GM12878 (cell line): ENCODE results near the gene LTB. TPM values are rescaled to one million over a fixed set of nuclear protein-coding genes. Genes with fewer than 3 reads are reported as not detected.

ENCODE experiments used
- ATAC-seq: fragments of 200-7000 bp; cut with Tn5 transposase; 3 replicates; pipeline ENCODE4 v1.9.1; 2020; ENCODE audit warnings: mild to moderate bottlenecking, moderate library complexity
- BruUV-seq: library from RNA; stranded (reverse); fragments of 400-500 nt; replicated peaks from 2 replicates; lab custom pipeline; 2021; lab: Mats Ljungman, UMichigan
- CTCF ChIA-PET: fragments of 300-600 bp; sonication (Branson Sonifier 250); formaldehyde crosslinking; extraction: SDS; loops from one replicate; lab custom pipeline; 2021; ENCODE audit warnings: inconsistent platforms; lab: Yijun Ruan, JAX
- POLR2A ChIA-PET: fragments of 350-600 bp; formaldehyde crosslinking; extraction: SDS; loops from one replicate; lab custom pipeline; 2021; ENCODE audit warnings: inconsistent platforms; lab: Charles Lee
- RAD21 ChIA-PET: fragments of 300-600 bp; sonication (Branson Sonifier 250); formaldehyde crosslinking; loops from one replicate; lab custom pipeline; 2023; ENCODE audit warnings: antibody characterized with exemption; ENCODE audit not compliant: unreplicated experiment; lab: Charles Lee
- SMC1A ChIA-PET: fragments of 300-600 bp; sonication (Branson Sonifier 250); formaldehyde crosslinking; loops from one replicate; lab custom pipeline; 2023; ENCODE audit not compliant: unreplicated experiment, uncharacterized antibody; lab: Charles Lee
- DNase-seq: peaks from one replicate; pipeline ENCODE4 v3.0.0-alpha.2; 2011; ENCODE audit warnings: low read depth, low spot score
- FAIRE-seq: peaks from 3 replicates; lab custom pipeline; 2011; peaks lifted over from hg19 to GRCh38; lab: Jason Lieb, UNC
- H2AFZ ChIP-seq: 2 replicates; pipeline ENCODE4 v1.6.0; 2011; ENCODE audit warnings: low read depth, low read length, control low read depth; ENCODE audit not compliant: control insufficient read depth
- H3K27ac ChIP-seq: 2 replicates; pipeline ENCODE4 v1.5.1; 2011; ENCODE audit warnings: control low read depth; ENCODE audit not compliant: control insufficient read depth, insufficient read depth
- H3K27me3 ChIP-seq, 2 experiments: replicated peaks in 1 of 2; 2 replicates each; pipeline versions ENCODE4 v1.6.0 to v1.6.1; 2011; ENCODE audit warnings: low read length in 1 of 2; ENCODE audit not compliant: control insufficient read depth in 2 of 2, insufficient read depth in 2 of 2
- H3K36me3 ChIP-seq, 2 experiments: 2 replicates each; pipeline ENCODE4 v1.5.1; 2011; ENCODE audit warnings: low read length in 1 of 2; ENCODE audit not compliant: control insufficient read depth in 2 of 2, insufficient read depth in 2 of 2
- H3K4me1 ChIP-seq: 2 replicates; pipeline ENCODE4 v1.6.1; 2011; ENCODE audit warnings: mild to moderate bottlenecking, low read length, moderate library complexity, mixed read lengths; ENCODE audit not compliant: control insufficient read depth, insufficient read depth
- H3K4me2 ChIP-seq: 2 replicates; pipeline ENCODE4 v1.6.0; 2011; ENCODE audit warnings: control low read depth; ENCODE audit not compliant: control insufficient read depth, insufficient read depth
- H3K4me3 ChIP-seq: fragments of 200-600 bp; sonication (generic); 2 replicates; pipeline ENCODE4 v1.5.1; 2016
- H3K79me2 ChIP-seq: 2 replicates; pipeline ENCODE4 v1.6.0; 2011; ENCODE audit warnings: low read length; ENCODE audit not compliant: control insufficient read depth, insufficient read depth
- H3K9ac ChIP-seq: 2 replicates; pipeline ENCODE4 v1.8.0; 2011; ENCODE audit warnings: low read length, control low read depth, mixed read lengths; ENCODE audit not compliant: control insufficient read depth, insufficient read depth
- H3K9me3 ChIP-seq: replicated peaks from 3 replicates; pipeline ENCODE4 v1.5.1; 2011; ENCODE audit warnings: mild to moderate bottlenecking, low read length; ENCODE audit not compliant: control insufficient read depth, insufficient read depth
- H4K20me1 ChIP-seq: 2 replicates; pipeline ENCODE4 v1.6.0; 2011; ENCODE audit not compliant: control insufficient read depth, insufficient read depth
- BACH1 ChIP-seq: fragments of 450-650 bp; IDR thresholded peaks from 2 replicates; pipeline ENCODE4 v1.6.1; 2017; ENCODE audit warnings: mild to moderate bottlenecking, borderline replicate concordance
- EGR1 ChIP-seq, 2 experiments: IDR thresholded peaks; 1 replicate in 1 of 2; 2 replicates in 1 of 2; pipeline ENCODE4 v1.6.1; 2011 to 2012; ENCODE audit warnings: low read depth in 2 of 2, low read length in 2 of 2, borderline replicate concordance in 1 of 2, mild to moderate bottlenecking in 1 of 2, moderate library complexity in 1 of 2
- PAX5 ChIP-seq: IDR thresholded peaks from 2 replicates; pipeline ENCODE4 v1.6.1; 2011; ENCODE audit warnings: low read depth, low read length, borderline replicate concordance
- POLR2A ChIP-seq: IDR thresholded peaks from 2 replicates; pipeline ENCODE4 v1.6.1; 2011; ENCODE audit warnings: low read depth, mild to moderate bottlenecking, low read length
- POLR2AphosphoS5 ChIP-seq: IDR thresholded peaks from 2 replicates; pipeline ENCODE4 v1.6.1; 2011; ENCODE audit warnings: mild to moderate bottlenecking, low read length, inconsistent platforms
- WGBS: methylation state at CpG from one replicate; pipeline ENCODE4 v1.1.6; 2016; ENCODE audit warnings: low lambda C conversion rate; ENCODE audit not compliant: insufficient replicate concordance, insufficient coverage; ENCODE audit errors: missing lambda C conversion rate; 5-methylcytosine and 5-hydroxymethylcytosine counted together
- in situ Hi-C: fragments of 300-500 bp; cut with MboI; formaldehyde crosslinking; loops from 9 replicates; pipeline ENCODE4 v1.14.3; 2018; ENCODE audit warnings: mixed read lengths
- intact Hi-C: fragments of 100-400 bp; cut with micrococcal nuclease; formaldehyde crosslinking; loops from one replicate; pipeline ENCODE4 v1.14.2; 2022; ENCODE audit not compliant: unreplicated experiment
- polyA plus RNA-seq, 11 experiments: library from polyadenylated mRNA; depleted of rRNA in 4 of 11; unstranded in 6 of 11; stranded (reverse) in 5 of 11; fragments of >200 nt; fragmentation: Nextera tagmentation in 4 of 11; fragmentation: Illumina TruSeq in 1 of 11; extraction: Ambion mirVana in 4 of 11; extraction: Trizol in 1 of 11; gene quantifications; 1 replicate in 1 of 11; 2 replicates in 10 of 11; pipeline versions ENCODE4 v1.2.1 to v1.2.3, GENCODE V29; 2011 to 2016; ENCODE audit warnings: inconsistent platforms in 2 of 11, missing spikeins in 2 of 11, low read depth in 1 of 11
- total RNA-seq, 4 experiments: library from RNA; depleted of rRNA in 3 of 4; stranded (reverse); fragments of >200 nt in 3 of 4; fragmentation: Illumina TruSeq in 1 of 4; extraction: Trizol in 1 of 4; gene quantifications; 2 replicates each; pipeline versions ENCODE4 v1.2.1 to v1.2.3, GENCODE V29; 2013 to 2021

LTB gene
- total and polyA plus RNA-seq, 10 of the 15 experiments (the other 5 are each of a cell fraction or from before 2014, with no cell fraction given): 0.71 to 74.3 (median 20.0) TPM

- H3K27me3 ChIP-seq: no peaks in the 10 kb centered on the region
- peak; percentile 73; the same call in 1 of the 2 replicates for TF ChIP-seq POLR2AphosphoS5
- 0 out of 2 replicates have a peak, but pooled peaks have one; percentile 43 for TF ChIP-seq POLR2A
- TF ChIP-seq PAX5: no peak
- 0 out of 2 replicates have a peak, but pooled peaks have one; percentile 26 for TF ChIP-seq BACH1
- TF ChIP-seq EGR1 (IDR thresholded peaks at IDR 0.05; ENCODE audit: borderline replicate concordance in 1 of 2, low read depth in 2 of 2, low read length in 2 of 2): no peak
- in situ Hi-C loops (no loop called here), intact Hi-C loops (no loop called here)
- FAIRE-seq: no peak
- H3K27ac ChIP-seq: no peak overlapping the region
- RAD21 ChIA-PET: interaction anchor here (1.2 kb wide), 1 partner anchor 66 kb away, joined by 3 read pairs; no protein-coding TSS in a partner anchor
- WGBS: 71% methylated on average over 9 of the region's 9 CpGs
- no peaks in the 10 kb centered on the region for H3K9me3 ChIP-seq
- H3K36me3 ChIP-seq: peaks cover 34 to 38% of the 10 kb centered on the region in 2 experiments
- no peak overlapping the region for H3K4me3 ChIP-seq
- peaks cover 25% of the 10 kb centered on the region for H3K79me2 ChIP-seq
- POLR2A ChIA-PET: interaction anchor here (1.0 to 1.3 kb wide), 3 partner anchors 10 to 83 kb away, joined by 3 read pairs; partner anchors contain the start of gene DDX39B
- H3K4me2 ChIP-seq: no peak overlapping the region
- no peak for DNase-seq
- CTCF ChIA-PET: interaction anchor here (1.0 to 1.6 kb wide), 3 partner anchors 8 to 14 kb away, joined by 3 to 4 read pairs (median 3); partner anchors contain the start of gene DDX39B
- H2AFZ ChIP-seq: no peak overlapping the region
- peaks cover 3% of the 10 kb centered on the region for H4K20me1 ChIP-seq
- no TSS peak for BruUV-seq
- H3K9ac ChIP-seq: no peak overlapping the region
- no peak for ATAC-seq
- SMC1A ChIA-PET: interaction anchor here (0.6 kb wide), 1 partner anchor 117 kb away, joined by 3 read pairs; no protein-coding TSS in a partner anchor
- no peaks in the 10 kb centered on the region for H3K4me1 ChIP-seq
Measured at GRCh38 chr6:31531771-31532643, 50.2 kb downstream of the LTB start.
